Hippocampal formation (tissue), 2 donors: ENCODE measurements around the gene CASZ1.

Experiments
- DNase-seq, 2 donors: peaks; one replicate each; lab custom pipeline; 2025; lab: John Stamatoyannopoulos, UW

Gene CASZ1

GRCh38 chr1:10624256-10625050 lies 172.0 kb downstream of the CASZ1 start:
- DNase-seq, result no peak

DNA sequence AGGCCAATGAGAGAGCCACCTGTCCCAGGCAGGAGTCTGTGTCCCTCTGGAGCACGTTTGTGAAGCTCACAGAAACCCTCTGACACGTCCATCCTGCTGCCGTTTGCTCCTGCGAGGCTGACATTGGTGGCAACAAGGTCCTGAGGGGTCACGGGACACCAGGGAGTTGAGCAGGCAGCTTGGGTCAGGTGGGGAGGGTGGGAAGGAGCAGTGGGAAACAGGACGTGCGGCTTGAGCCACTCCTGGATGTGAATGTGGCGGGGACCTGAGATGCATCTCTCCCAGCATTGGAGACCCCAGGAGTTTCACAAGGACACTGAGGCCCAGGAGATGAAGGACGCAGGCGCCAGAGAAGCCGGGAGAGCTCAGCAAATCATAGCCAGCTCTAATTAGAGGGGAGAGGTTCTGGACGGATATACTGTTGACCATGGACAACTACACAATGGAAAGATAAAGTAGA lies 172.7 kb downstream of the CASZ1 start:
- no peak for DNase-seq

DNA sequence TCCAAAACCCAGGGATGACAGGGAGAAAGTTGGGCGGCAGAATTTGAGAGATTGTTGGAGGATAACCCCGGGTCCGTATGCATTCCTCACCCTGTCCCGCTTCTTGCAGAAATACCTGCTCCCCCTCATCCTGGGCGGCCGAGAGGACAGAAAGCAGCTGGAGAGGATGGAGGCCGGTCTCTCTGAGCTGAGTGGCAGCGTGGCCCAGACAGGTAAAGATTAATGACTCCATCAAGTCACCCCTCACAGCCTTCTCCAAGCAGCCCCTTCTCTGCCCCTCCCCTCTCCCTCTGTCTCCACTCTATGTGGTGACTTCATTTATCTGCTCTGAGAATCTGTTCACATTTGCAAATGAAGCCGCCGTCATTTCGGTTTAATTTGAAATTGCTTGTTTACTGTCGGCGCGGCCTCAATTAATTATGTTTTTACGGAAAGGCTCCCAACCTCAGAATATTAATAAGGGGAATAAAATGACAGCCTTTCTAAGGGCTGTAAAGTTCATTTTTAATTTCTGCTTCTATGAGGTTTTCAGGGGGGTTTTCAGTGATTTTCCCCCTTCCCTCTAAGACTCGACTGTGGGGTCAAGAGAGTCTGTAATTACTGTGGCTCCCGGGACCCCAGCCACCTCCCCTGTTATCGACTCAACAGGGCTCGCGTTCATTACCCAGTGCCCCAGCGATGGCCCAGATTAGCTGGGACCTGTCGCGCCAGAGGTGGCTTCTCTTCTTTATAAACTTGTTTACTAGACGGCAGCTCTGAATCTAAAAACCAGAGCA lies 173.3 kb downstream of the CASZ1 start:
- DNase-seq, result no peak

DNA sequence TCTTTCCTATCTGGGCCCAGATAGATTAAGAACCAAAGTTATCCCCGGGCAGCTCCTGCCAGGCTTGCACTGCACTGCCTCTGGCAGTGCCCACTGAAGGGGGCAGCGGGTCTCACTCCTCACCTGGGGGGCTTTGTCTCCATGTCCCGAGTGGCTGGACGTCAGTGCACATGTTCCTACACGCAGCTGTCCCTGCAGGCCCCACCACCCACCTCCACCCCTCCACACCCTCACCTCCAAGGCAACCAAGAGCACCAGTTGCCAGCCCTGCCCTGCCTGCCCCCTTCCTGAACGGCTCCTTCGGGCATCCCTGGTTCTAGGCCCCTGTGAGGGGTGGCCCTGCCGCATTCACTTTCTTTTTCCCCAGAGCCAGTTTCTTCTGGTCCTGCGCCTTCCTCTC lies 174.5 kb downstream of the CASZ1 start:
- no peak for DNase-seq

GRCh38 chr1:10620776-10621175 lies 175.7 kb downstream of the CASZ1 start:
- peak in 1 of 2 donors; percentile 31 for DNase-seq

- DNase-seq, result no peak
These were observed 178.2 kb downstream of the CASZ1 start for GRCh38 chr1:10617931-10618885.

DNA sequence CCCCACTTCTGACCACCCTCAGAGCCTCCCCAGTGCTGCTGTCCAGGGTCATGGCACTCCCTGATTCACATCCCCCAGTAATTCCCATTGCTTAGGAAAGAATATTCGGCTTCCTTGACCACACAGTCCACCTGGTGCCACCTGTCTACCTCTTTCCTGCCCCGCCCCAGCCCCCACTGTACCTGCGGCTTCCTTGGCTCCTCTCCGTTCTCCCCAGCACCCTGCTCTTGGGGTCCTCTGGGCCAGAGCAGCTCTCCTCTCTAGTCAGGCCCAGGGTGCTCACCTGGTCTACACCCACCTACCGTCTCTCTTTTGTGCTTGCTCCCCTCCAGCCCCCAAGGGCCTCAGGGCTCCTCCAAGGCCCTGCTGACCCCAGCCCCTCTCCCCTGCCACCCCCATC lies 179.1 kb downstream of the CASZ1 start:
- no peak for DNase-seq

DNA sequence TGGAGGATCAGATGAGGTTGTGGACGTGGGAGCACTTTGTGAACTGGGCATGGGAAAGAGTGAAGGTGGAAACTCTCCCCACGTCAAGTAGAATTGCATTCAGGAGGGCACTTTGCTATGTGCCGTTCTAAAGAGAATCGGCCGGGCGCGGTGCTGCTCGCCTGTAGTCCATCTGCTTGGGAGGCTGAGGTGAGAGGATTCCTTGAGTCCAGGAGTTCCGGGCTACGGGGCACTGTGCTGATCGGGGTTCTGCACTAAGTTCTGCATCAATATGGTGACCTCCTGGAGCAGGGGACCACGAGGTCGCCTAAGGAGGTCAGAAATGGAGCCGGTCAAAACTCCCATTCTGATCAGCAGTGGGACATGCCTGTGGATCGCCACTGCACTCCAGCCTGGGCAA lies 179.8 kb downstream of the CASZ1 start:
- DNase-seq, result no peak

DNA sequence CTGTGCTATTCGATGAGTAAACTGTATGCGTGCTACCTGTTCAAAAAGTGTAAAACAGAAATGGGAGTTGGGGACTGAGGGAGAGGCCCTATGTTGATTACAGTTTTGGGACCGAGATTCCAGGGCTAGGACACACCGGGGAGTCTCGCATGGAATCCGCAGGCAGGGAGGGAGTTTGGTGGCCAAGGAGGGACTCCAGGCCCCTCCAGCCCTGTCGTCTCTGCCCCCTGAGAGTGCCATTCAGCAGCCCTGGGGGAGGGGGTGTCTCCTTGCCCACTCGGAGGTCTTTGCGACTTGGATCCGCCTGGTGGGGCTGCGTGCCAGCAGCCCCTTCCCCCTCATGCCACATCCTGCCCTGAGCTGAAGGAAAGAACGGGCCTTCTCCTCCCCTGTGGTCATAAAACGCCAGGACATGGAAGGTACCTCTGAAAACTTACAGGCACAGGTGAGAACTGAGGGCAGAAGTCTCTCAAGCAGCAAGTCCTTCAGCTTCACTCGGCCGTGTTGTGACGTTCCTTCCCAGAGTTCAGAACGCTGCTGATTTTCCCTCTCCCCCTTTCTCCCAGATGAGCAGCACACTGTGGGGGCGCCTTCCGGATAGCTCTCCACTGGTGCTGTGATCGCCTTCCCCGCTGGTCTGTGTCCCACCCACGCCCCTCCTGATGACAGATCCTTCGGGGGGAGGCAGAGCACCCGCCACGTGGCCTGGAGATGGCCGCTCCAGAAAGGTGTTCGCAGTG lies 180.3 kb downstream of the CASZ1 start:
- no peak for DNase-seq

GRCh38 chr1:10615332-10615731 lies 181.1 kb downstream of the CASZ1 start:
- DNase-seq, result peak; percentile 7 to 29

DNA sequence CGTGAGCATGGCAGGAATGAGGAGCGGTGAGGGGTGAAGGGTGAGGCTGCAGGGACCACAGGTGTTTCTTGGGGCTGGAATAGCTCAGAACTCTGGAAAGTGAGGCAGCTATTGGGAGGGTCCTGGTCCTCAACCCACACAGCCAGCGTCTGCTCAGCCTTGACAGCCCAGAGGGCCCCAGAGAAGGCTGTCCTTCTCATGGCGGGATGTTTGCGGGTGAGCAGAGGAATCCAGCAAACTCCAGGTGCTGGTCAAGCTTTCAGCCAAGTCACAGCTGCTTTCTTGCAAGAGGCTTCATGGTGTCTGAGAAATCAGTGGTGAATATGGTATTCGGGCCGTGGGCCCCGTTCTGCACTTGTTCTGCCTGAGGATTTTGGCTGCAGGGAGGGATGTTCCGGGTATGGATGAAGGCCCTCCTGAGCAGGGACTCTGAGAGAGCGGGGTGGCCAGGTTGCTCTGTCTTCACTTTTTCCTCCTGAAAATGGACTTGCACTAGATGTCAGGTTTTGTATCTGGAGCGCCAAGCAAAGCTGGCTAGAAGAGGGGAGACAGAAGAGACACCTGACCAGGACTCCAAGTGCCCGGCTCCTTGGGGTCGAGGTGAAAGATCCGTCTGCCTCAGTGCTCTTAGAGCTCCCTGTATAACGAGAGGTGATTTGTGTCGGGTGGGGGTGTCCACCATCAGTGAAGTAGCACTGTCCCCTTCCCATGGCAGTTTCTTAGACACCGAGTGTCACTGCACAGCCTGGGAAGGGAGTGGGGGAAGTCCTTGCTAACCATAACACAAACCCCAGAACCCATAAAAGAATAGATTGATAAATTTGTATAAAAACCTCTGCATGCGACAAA lies 181.8 kb downstream of the CASZ1 start:
- no peak for DNase-seq

- no peak for DNase-seq
These were observed 182.6 kb downstream of the CASZ1 start for GRCh38 chr1:10613861-10614260.

- no peak for DNase-seq
These were observed 183.1 kb downstream of the CASZ1 start for GRCh38 chr1:10613340-10613739.

- DNase-seq, result no peak
These were observed 183.8 kb downstream of the CASZ1 start for GRCh38 chr1:10612436-10613160.

DNA sequence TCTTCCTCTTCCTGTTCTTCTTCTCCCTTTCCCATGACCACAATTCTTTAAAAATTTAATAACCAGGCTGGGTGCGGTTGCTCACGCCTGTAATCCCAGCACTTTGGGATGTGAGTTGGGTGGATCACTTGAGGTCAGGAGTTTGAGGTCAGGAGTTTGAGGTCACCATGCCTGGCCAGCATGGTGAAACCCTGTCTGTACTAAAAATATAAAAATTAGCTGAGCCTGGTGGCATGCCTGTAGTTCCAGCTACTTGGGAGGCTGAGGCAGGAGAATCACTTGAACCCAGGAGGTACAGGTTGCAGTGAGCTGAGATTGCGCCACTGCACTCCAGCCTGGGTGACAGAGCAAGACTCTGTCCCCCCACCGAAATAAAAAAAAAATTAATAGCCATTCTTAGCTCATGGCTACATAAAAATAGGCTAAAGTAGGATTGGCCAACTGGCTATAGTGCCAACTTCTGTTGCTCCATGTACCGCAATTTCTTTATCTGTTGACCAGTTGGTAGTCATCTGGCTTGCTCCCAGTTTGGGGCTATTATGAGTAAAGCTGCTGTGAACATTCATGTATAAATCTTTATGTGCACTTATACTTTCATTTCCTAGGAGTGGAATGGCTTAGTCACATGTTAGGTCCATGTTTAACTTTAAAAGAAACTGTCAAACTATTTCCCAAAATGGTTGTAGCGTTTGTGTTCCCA lies 185.4 kb downstream of the CASZ1 start:
- DNase-seq, result no peak

- no peak for DNase-seq
These were observed 187.8 kb downstream of the CASZ1 start for GRCh38 chr1:10608690-10609089.

DNA sequence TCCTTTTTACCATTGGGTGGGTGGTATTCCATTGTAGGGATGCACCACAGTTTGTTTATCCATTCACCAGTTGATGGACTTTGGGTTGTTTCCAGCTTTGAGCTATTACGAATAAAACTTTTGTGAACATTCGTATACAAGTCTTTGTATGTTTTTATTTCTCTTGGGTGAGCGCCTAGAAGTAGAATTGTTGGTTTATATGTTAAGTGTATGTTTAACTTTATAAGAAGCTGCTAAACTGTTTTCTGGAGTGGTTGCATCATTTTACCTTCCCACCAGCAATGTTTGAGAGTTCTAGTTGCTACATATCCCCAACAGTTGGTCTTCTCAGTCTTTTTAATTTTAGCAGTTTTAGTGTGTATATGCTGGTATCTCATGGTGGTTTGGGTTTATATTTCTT lies 189.2 kb downstream of the CASZ1 start:
- no peak for DNase-seq

DNA sequence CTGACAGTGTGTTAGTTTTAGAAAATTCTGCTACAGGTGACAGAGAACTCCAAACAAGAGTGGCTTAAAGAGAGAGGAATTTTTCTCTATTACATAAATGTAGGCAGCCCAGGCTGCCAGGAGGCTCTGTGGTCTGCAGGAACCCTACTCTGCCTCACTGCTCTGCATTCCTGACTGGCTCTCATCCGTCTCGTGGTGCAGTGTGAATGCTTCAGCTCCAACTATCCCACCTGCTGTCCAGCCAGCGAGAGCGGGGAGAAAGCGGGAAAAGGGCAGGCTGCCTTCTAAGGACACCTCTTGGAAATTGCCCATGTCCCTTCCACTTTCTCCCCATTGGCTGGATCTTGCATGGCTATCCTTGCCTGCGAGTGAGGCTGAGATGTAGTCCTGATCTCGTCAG lies 190.4 kb downstream of the CASZ1 start:
- DNase-seq, result no peak

GRCh38 chr1:10604966-10605365 lies 191.5 kb downstream of the CASZ1 start:
- DNase-seq, result no peak
